ENCODE measurements around the gene ASCL3. TPM values are rescaled to one million over a fixed set of nuclear protein-coding genes. Genes with fewer than 3 reads are reported as not detected.
"Not testable (repeated sequence)": the region's sequence is repeated elsewhere in the genome, so short reads cannot be mapped to it uniquely, and the experiment has no call there.

ASCL3 gene, protein sequence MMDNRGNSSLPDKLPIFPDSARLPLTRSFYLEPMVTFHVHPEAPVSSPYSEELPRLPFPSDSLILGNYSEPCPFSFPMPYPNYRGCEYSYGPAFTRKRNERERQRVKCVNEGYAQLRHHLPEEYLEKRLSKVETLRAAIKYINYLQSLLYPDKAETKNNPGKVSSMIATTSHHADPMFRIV
- not detected in 2 replicates for total RNA-seq

- intact Hi-C loops (cut with micrococcal nuclease), result no loop called here
These were observed at the start of gene ASCL3 for GRCh38 chr11:8942518-8943066. Gene ASCL3, minus strand, starts transcription at chr11:8943016. Its CDS starts 4,855 bp downstream, at chr11:8938161.

- intact Hi-C loops (cut with micrococcal nuclease), result no loop called here
These were observed 46.6 kb upstream of the ASCL3 start for GRCh38 chr11:8989453-8989852.

- intact Hi-C loops (cut with micrococcal nuclease), result no loop called here
These were observed 45.8 kb upstream of the ASCL3 start for GRCh38 chr11:8988329-8989234.

GRCh38 chr11:8987446-8987845 lies 44.6 kb upstream of the ASCL3 start:
- intact Hi-C loops (cut with micrococcal nuclease), result loop anchor here (2.0 kb wide), 1 partner anchor 15 kb away; no protein-coding TSS in a partner anchor

DNA sequence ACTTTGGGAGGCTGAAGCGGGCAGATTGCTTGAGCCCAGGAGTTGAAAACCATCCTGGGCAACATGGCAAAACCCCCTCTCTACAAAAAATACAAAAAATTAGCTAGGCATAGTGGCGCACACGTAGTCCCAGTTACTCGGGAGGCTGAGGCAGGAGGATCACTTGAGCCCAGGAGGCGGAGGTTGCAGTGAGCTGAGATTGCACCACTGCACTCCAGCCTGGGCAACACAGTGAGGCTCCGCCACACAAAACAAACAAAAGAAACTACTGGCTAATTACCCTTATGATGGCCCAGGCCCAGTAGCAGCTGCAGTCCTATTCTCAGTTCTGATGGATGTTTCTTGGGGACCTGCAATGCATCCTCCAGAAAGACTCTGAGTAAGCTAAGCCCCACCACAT lies 44.0 kb upstream of the ASCL3 start:
- intact Hi-C loops (cut with micrococcal nuclease), result loop anchor here (2.0 kb wide), 1 partner anchor 16 kb away; no protein-coding TSS in a partner anchor

DNA sequence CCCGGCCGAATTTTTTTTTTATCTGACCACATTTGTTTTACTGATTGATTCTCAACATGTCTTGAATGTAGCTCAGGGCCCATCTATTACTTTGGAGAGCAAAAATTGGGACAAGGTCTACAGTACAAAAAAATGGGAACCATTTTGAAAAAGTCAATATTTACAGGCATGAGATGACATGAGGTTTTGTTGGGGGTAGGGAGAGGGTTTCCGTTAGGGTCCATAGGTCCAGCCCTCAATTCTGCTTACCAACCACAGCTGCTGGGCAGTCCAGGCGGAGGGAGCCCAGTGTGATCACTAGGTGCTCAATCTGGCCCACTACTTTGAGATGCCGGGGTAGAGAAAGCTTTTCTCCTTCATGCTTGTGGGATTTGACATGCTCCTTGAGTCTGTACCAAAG lies 42.6 kb upstream of the ASCL3 start:
- intact Hi-C loops (cut with micrococcal nuclease), result no loop called here

GRCh38 chr11:8983552-8983951 lies 40.7 kb upstream of the ASCL3 start:
- intact Hi-C loops (cut with micrococcal nuclease), result no loop called here

GRCh38 chr11:8980485-8980884 lies 37.7 kb upstream of the ASCL3 start:
- intact Hi-C loops (cut with micrococcal nuclease), result no loop called here

GRCh38 chr11:8979365-8979764 lies 36.5 kb upstream of the ASCL3 start:
- intact Hi-C loops (cut with micrococcal nuclease), result not testable (repeated sequence)

DNA sequence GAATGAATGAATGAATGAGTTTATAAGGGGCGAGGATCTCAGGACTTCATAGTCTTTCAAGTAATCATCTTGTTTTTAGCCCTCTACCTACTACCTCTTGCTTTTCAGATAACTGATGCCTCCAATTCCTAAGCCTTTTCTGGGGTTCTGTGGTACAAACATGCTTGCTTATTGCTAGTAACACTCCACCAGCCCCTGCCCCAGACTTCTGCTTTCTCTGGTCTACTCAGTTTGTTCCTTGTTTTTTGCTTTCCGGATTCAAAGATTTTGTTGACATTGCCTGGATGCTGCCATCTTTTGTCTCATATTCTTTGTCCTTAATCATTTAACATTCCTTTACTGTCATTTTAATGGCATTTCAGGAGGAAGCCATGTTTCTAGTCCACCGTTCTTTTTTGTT lies 30.3 kb upstream of the ASCL3 start:
- intact Hi-C loops (cut with micrococcal nuclease), result no loop called here

DNA sequence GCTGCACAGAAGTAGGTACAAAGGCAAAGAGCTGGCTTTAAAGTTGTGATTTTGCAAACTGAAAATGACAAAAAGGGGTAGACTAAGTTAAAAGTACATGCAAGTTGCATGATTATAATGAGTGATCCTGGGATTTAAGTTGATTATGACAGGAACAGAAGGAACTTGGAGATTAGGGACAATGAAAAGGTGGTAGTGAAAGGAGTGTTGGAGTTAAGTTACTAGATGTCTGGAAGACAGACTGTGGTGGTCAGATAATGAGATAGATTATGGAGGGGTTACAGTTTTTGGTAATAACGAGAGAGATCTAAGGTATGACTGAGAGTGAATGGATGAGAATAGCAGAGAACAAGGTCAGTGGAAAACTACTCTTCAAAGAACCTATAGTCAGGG lies 29.1 kb upstream of the ASCL3 start:
- intact Hi-C loops (cut with micrococcal nuclease), result no loop called here

- intact Hi-C loops (cut with micrococcal nuclease), result no loop called here
These were observed 28.5 kb upstream of the ASCL3 start for GRCh38 chr11:8971196-8971923.

DNA sequence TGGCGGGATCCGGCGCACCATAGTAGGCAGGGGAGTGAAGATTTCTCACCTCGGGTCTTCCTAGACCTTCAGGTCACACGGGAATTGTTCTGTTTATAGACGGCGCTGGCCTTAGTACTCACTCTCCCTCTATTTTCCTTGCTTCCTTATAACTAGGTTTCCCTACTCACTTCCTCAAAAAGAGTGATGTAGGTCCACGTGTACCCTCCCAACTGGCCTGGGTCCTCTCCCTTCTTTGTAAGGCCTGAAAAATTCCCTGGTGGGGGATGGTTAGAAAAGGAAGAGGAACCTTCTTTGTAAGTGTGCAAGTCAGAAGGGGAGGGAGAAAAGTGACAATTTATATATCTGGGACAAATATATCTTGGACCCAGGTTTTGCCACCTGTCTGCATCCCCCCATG lies 24.4 kb upstream of the ASCL3 start:
- intact Hi-C loops (cut with micrococcal nuclease), result no loop called here

DNA sequence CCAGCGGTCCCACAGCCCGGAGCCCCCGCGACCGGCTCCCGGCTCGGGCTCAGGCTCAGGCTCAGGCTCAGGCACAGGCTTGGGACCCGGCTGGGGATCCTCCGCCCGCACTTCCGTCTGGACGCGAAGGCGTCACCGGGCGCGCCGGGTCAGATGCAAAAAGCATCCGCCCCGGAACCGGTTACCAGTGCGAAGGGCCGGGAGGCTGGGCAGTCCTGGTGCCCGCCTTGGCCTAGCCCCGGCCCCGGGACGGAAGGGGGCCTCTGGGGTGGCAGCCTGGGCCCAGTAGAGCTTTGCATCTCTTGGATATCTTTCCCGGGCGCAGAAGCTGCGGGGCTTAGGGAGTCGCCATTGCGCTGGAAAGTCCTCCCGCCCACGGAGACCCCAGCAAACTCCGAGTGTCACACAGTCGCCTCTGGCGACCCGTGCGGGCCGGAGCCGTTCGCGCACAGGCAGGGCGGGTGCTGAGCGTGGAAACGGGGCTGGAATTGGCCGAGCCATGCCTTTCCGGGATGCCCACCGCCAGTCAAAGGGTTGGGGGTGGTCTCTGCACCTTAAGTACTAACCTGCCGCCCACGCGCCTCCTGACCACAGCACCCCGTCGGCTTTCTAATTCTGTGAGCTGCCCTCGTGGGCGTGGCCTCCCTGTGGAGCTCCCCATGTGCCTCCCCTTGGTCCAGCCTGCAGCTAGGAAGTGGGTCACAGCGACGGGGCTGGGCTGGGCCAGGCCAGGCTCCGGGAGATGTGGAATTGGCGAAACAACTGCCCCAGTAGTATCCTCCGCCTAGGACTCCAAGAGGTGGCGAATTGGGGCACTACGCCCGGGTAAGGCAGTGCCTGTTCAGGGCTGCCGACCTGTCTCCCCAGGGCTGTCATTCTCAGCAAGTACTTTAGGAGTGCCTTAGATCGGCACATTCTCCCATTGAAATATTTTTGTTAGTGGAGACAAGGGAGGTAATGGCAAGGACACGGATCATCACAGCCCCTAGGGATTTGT lies 21.8 kb upstream of the ASCL3 start, which contains the start of gene TMEM9B:
TMEM9B (minus strand) TSS at position 119 of the 997 bp plus-strand sequence. CDS start 129 bp downstream, outside the sequence.
- intact Hi-C loops (cut with micrococcal nuclease), result loop anchor here (1.0 to 5.0 kb wide), 11 partner anchors 39 to 977 kb away; partner anchors contain the start of genes AKIP1, EIF3F, RPL27A and TMEM41B

DNA sequence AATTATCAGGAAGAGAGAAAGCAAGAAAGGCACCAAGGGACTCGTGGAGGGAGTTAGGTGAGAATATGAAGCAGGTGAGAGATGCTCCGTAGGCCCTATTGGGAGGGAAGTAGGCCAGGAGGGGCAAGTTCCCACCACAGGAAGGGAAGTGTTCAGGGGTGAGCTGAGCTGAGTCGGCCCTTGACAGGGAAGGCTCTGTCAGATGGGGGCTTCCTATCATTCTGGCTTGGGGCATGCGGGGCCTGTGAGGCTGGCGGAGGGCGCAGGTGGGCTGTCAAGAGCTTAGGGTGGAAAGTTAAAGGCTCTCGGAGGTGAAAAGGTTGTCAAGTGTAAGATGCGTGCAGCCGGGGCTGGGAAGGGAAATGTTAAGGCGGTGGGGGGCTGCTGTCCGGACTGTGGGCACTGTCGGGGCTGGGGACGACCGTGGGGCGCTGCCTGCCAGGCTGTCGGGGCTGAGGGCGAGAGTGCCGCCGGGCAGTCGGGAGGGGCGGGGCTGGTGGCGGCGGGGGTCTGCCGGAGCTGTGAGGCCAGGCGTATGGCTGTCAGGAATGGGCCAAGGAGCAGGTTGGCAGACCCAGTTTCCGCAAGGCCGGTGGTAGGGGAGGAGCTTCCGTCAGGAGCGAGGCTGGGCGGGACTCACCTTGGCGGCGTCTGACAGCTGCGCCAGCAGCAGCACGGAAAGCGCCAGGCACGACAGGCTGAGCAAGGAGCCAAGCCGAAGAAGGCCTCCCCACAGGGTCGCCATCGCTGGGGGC lies 20.9 kb upstream of the ASCL3 start:
- intact Hi-C loops (cut with micrococcal nuclease), result loop anchor here (1.0 to 5.0 kb wide), 11 partner anchors 40 to 976 kb away; partner anchors contain the start of genes AKIP1, EIF3F, RPL27A and TMEM41B

- intact Hi-C loops (cut with micrococcal nuclease), result loop anchor here (5.0 kb wide), 2 partner anchors 299 to 976 kb away; partner anchors contain the start of gene EIF3F
These were observed 20.0 kb upstream of the ASCL3 start for GRCh38 chr11:8962841-8963240.

DNA sequence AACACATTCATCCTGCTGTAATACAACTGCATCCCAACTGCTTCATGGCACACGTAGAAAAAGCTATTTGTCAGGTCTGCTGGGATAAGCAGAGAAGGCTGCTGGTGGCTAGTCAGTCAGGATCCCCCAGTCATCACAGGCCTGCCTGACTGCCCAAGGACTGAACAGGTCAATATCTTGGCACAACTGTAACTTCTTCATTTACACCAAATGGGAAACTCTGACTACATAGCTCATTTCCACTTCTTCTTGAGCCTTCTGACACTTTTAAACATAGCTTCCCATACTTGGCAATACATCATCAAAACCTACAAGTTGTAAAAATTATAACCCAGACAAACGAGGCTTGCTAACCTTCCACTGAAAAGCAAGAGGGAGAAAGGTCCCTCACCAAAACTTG lies 18.6 kb upstream of the ASCL3 start:
- intact Hi-C loops (cut with micrococcal nuclease), result loop anchor here (5.0 kb wide), 2 partner anchors 301 to 974 kb away; partner anchors contain the start of gene EIF3F

DNA sequence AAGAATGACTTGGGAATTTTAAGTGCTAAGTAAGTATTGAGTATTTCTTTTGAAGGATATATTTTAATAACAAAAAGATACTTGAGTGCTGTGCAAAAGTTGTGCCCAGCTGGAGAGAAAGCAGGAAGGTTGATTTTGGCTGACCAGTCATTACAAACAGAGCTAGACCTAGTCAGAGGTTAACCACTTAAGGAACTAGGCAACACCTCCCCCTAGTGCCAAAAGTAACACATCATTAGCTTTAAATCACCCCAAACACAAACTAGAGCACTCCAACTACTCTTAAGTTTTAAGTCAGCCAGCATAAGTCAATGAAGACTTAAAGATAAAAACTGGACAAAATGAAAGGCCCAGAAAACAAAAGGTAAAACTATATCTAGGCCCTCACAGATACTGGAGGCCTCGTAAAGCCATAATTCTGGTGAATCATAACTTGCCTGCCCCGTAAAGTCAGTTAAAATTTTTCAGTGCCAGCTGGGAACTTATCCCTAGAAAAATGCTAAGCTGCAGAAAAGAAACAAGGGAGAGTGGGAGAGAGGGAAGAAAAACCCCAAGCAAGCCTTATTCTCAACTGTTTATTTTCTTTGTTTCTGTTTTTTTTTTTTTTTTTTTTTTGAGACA lies 16.8 kb upstream of the ASCL3 start:
- intact Hi-C loops (cut with micrococcal nuclease), result loop anchor here (1.0 to 5.0 kb wide), 4 partner anchors 45 to 972 kb away; partner anchors contain the start of gene EIF3F

DNA sequence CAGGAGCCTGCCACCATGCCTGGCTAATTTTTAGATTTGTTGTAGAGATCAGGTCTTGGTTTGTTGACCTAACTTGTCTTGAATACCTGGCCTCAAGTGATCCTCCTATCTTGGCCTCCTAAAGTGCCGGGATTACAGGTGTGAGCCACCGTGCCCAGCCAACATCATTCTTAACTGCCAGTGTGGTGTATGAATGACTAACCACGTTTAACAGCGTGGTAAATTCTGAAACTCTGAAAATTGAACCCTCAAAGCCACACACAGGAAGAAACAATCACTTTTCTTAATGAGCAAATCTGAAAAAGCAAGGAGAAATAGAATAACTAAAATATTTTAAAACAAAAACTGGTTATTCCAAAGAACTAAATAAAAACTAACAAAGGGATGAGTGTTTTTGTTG lies 14.0 kb upstream of the ASCL3 start:
- intact Hi-C loops (cut with micrococcal nuclease), result no loop called here

All from T-helper 2 cell treated with Interferon-gamma antibody and Interleukin-4, amounts not matched to agents 100 ng/mL and 5 ng/mL, for 36 hours (primary cell).